ENCODE measurements around the gene SYAP1. TPM values are rescaled to one million over a fixed set of nuclear protein-coding genes. Genes with fewer than 3 reads are reported as not detected.

The SYAP1 gene
- total RNA-seq, 4 donors from 2014 or later, result 16.7 to 20.9 (median 18.9) TPM

GRCh38 chrX:16797841-16798240 is 78.4 kb downstream of the SYAP1 start:
- no peaks in the 10 kb centered on the region for H3K36me3 ChIP-seq
- WGBS, result 85% methylated on average over 4 of the region's 4 CpGs
- DNase-seq (ENCODE audit: low spot score in 2 of 2), result no peak
- no peaks in the 10 kb centered on the region for H3K27me3 ChIP-seq
- no peaks in the 10 kb centered on the region for H3K9me3 ChIP-seq
- H3K27ac ChIP-seq, result no peak overlapping the region
- H3K4me1 ChIP-seq, result no peaks in the 10 kb centered on the region
- TF ChIP-seq POLR2A (IDR thresholded peaks at IDR 0.05), result no peak
- no peak for TF ChIP-seq POLR2AphosphoS5 (IDR thresholded peaks at IDR 0.05)
- TF ChIP-seq, protein P1, sequence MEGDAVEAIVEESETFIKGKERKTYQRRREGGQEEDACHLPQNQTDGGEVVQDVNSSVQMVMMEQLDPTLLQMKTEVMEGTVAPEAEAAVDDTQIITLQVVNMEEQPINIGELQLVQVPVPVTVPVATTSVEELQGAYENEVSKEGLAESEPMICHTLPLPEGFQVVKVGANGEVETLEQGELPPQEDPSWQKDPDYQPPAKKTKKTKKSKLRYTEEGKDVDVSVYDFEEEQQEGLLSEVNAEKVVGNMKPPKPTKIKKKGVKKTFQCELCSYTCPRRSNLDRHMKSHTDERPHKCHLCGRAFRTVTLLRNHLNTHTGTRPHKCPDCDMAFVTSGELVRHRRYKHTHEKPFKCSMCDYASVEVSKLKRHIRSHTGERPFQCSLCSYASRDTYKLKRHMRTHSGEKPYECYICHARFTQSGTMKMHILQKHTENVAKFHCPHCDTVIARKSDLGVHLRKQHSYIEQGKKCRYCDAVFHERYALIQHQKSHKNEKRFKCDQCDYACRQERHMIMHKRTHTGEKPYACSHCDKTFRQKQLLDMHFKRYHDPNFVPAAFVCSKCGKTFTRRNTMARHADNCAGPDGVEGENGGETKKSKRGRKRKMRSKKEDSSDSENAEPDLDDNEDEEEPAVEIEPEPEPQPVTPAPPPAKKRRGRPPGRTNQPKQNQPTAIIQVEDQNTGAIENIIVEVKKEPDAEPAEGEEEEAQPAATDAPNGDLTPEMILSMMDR (IDR thresholded peaks at IDR 0.05), result no peak
- TF ChIP-seq EP300 (IDR thresholded peaks at IDR 0.05), result no peak
- H3K4me3 ChIP-seq, result no peak overlapping the region

GRCh38 chrX:16804923-16805464 is 85.6 kb downstream of the SYAP1 start:
- WGBS, result 92% methylated on average over 7 of the region's 8 CpGs
- peaks cover 3% of the 10 kb centered on the region for H3K4me1 ChIP-seq
- no peak overlapping the region for H3K27ac ChIP-seq
- TF ChIP-seq, protein P1 (IDR thresholded peaks at IDR 0.05), result no peak
- TF ChIP-seq POLR2A (IDR thresholded peaks at IDR 0.05), result no peak
- no peak for TF ChIP-seq POLR2AphosphoS5 (IDR thresholded peaks at IDR 0.05)
- no peak for TF ChIP-seq EP300 (IDR thresholded peaks at IDR 0.05)
- DNase-seq (ENCODE audit: low spot score in 2 of 2), result no peak
- no peaks in the 10 kb centered on the region for H3K9me3 ChIP-seq
- H3K4me3 ChIP-seq, result no peak overlapping the region
- no peaks in the 10 kb centered on the region for H3K36me3 ChIP-seq
- no peaks in the 10 kb centered on the region for H3K27me3 ChIP-seq

- H3K27me3 ChIP-seq, result no peaks in the 10 kb centered on the region
- no peaks in the 10 kb centered on the region for H3K9me3 ChIP-seq
- DNase-seq (ENCODE audit: low spot score in 2 of 2), result no peak
- no peak for TF ChIP-seq POLR2A (IDR thresholded peaks at IDR 0.05)
- TF ChIP-seq EP300 (IDR thresholded peaks at IDR 0.05), result no peak
- TF ChIP-seq POLR2AphosphoS5 (IDR thresholded peaks at IDR 0.05), result no peak
- TF ChIP-seq, protein P1 (IDR thresholded peaks at IDR 0.05), result no peak
- H3K27ac ChIP-seq, result no peak overlapping the region
- no peaks in the 10 kb centered on the region for H3K36me3 ChIP-seq
- peaks cover 3% of the 10 kb centered on the region for H3K4me1 ChIP-seq
- H3K4me3 ChIP-seq, result no peak overlapping the region
Measured at GRCh38 chrX:16807548-16807947, 88.1 kb downstream of the SYAP1 start.

- no peaks in the 10 kb centered on the region for H3K9me3 ChIP-seq
- no peak overlapping the region for H3K27ac ChIP-seq
- TF ChIP-seq EP300 (IDR thresholded peaks at IDR 0.05) (no peak), POLR2AphosphoS5 (IDR thresholded peaks at IDR 0.05) (no peak), POLR2A (IDR thresholded peaks at IDR 0.05) (no peak)
- TF ChIP-seq, protein P1 (IDR thresholded peaks at IDR 0.05), result no peak
- no peak overlapping the region for H3K4me3 ChIP-seq
- H3K27me3 ChIP-seq, result no peaks in the 10 kb centered on the region
- H3K4me1 ChIP-seq, result peaks cover 3% of the 10 kb centered on the region
- WGBS, result 45% methylated on average over 4 of the region's 4 CpGs
- DNase-seq (ENCODE audit: low spot score in 2 of 2), result no peak
- H3K36me3 ChIP-seq, result no peaks in the 10 kb centered on the region
Measured at GRCh38 chrX:16807976-16808542, 88.6 kb downstream of the SYAP1 start.

GRCh38 chrX:16814597-16814996 is 95.2 kb downstream of the SYAP1 start:
- Histone ChIP-seq H3K4me1 (no peaks in the 10 kb centered on the region), H3K27ac (no peak overlapping the region), H3K4me3 (no peak overlapping the region), H3K27me3 (no peaks in the 10 kb centered on the region), H3K36me3 (no peaks in the 10 kb centered on the region), H3K9me3 (no peaks in the 10 kb centered on the region)
- TF ChIP-seq, protein P1 (IDR thresholded peaks at IDR 0.05), result no peak
- no peak for TF ChIP-seq POLR2A (IDR thresholded peaks at IDR 0.05)
- WGBS, result 89% methylated on average over 1 of the region's 1 CpG
- no peak for DNase-seq (ENCODE audit: low spot score in 2 of 2)

Other genes starting within 250 kb of the SYAP1 start
- gene S100G, start 69.5 kb upstream of the SYAP1 start, total RNA-seq, result not detected
- gene CTPS2, start 6.9 kb upstream of the SYAP1 start, total RNA-seq, result 10 to 100 TPM in 3 of 4 donors, 1 to 10 TPM in 1; 8.7 to 24.9 (median 12.0) TPM
- gene TXLNG, start 66.9 kb downstream of the SYAP1 start, total RNA-seq, result 10 to 100 TPM in 3 of 4 donors, 1 to 10 TPM in 1; 8.6 to 15.5 (median 14.5) TPM
- 10 to 100 TPM; 62.9 to 88.8 (median 66.0) TPM for gene RBBP7, start 150.8 kb downstream of the SYAP1 start, total RNA-seq
- gene REPS2, start 227.0 kb downstream of the SYAP1 start, total RNA-seq, result 10 to 100 TPM in 1 of 4 donors, 1 to 10 TPM in 3; 6.2 to 10.9 (median 8.6) TPM

Measured in suprapubic skin (tissue), 4 donors.